Kidney epithelial cell (primary cell): Measurements from ENCODE around the gene STARD5. TPM values are rescaled to one million over a fixed set of nuclear protein-coding genes. Genes with fewer than 3 reads are reported as not detected.

ENCODE experiments used
- DNase-seq: peaks from one replicate; pipeline ENCODE4 v3.0.0-alpha.2; 2010; ENCODE audit warnings: low read depth
- H3K27me3 ChIP-seq: 2 replicates; pipeline ENCODE4 v1.6.0; 2011; ENCODE audit warnings: low read length; ENCODE audit not compliant: control insufficient read depth, insufficient read depth
- H3K36me3 ChIP-seq: 2 replicates; pipeline ENCODE4 v1.5.1; 2011; ENCODE audit warnings: low read length; ENCODE audit not compliant: control insufficient read depth, insufficient read depth
- H3K4me3 ChIP-seq: 2 replicates; pipeline ENCODE4 v1.5.1; 2011; ENCODE audit warnings: low read depth, mild to moderate bottlenecking, control low read depth, low read length
- CTCF ChIP-seq: IDR thresholded peaks from 2 replicates; pipeline ENCODE4 v1.5.1; 2011; ENCODE audit warnings: mild to moderate bottlenecking, moderate library complexity, low read length, control low read depth, inconsistent platforms; ENCODE audit not compliant: insufficient read depth, poor library complexity, severe bottlenecking
- total RNA-seq: library from RNA; depleted of rRNA; stranded (reverse); fragments of >200 nt; gene quantifications from 2 replicates; pipeline ENCODE4 v1.2.3, GENCODE V29; 2015

The STARD5 gene
- total RNA-seq, 1 donor from 2014 or later, result 1.2 TPM

- no peak for TF ChIP-seq CTCF
- DNase-seq, result no peak
- peaks cover 11% of the 10 kb centered on the region for H3K27me3 ChIP-seq
- no peak overlapping the region for H3K4me3 ChIP-seq
- no peaks in the 10 kb centered on the region for H3K36me3 ChIP-seq
Observed at GRCh38 chr15:81275711-81276392, 48.1 kb downstream of the STARD5 start.

GRCh38 chr15:81274931-81275707 is 48.8 kb downstream of the STARD5 start:
- Histone ChIP-seq H3K36me3 (no peaks in the 10 kb centered on the region), H3K4me3 (no peak overlapping the region), H3K27me3 (peaks cover 6% of the 10 kb centered on the region)
- TF ChIP-seq CTCF, result peak; percentile 84
- DNase-seq, result no peak

GRCh38 chr15:81274255-81274654 is 49.7 kb downstream of the STARD5 start:
- Histone ChIP-seq H3K4me3 (no peak overlapping the region), H3K36me3 (no peaks in the 10 kb centered on the region), H3K27me3 (peaks cover 4% of the 10 kb centered on the region)
- TF ChIP-seq CTCF, result no peak
- DNase-seq, result no peak

GRCh38 chr15:81273855-81274254 is 50.1 kb downstream of the STARD5 start:
- DNase-seq, result no peak
- no peak overlapping the region for H3K4me3 ChIP-seq

GRCh38 chr15:81273200-81273599 is 50.7 kb downstream of the STARD5 start:
- no peak for TF ChIP-seq CTCF
- no peak for DNase-seq
- Histone ChIP-seq H3K27me3 (peaks cover 3% of the 10 kb centered on the region), H3K36me3 (no peaks in the 10 kb centered on the region), H3K4me3 (no peak overlapping the region)

More at GRCh38 chr15:81273855-81274254, 50.1 kb downstream of the STARD5 start:
- H3K27me3 ChIP-seq, result peaks cover 6% of the 10 kb centered on the region
- no peak for TF ChIP-seq CTCF
- H3K36me3 ChIP-seq, result no peaks in the 10 kb centered on the region
